ENCODE measurements around the gene MS4A8. TPM values are rescaled to one million over a fixed set of nuclear protein-coding genes. Genes with fewer than 3 reads are reported as not detected.

The MS4A8 gene
- total RNA-seq, 1 donor from 2014 or later = not detected

DNA sequence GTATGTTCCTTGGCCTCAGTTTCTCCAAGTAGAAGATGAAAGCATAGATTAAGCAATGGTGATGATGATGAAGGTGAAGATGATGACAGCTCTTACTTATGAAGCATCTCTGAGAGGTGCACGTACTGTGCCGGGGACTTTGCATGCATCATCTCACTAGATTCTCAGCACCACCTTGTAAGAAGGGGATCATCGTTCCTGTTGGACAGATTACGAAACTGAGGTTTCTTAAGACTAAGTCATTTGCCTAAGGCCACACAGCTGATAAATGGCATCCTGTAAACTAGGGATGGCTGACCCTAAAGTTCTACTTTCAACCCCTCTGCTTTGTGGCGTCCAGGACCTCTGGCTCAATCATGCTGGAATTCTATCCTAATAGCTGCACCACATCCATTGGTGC lies 65.9 kb downstream of the MS4A8 start:
- H3K4me3 ChIP-seq = no peak overlapping the region
- no peaks in the 10 kb centered on the region for H3K9me3 ChIP-seq
- H3K36me3 ChIP-seq = no peaks in the 10 kb centered on the region
- intact Hi-C loops (cut with DNase I) = no loop called here
- DNase-seq (ENCODE audit: extremely low spot score in 2 of 2) = no peak
- TF ChIP-seq CTCF (IDR thresholded peaks at IDR 0.05) (no peak), POLR2A (IDR thresholded peaks at IDR 0.05) (no peak), POLR2AphosphoS5 (IDR thresholded peaks at IDR 0.05; ENCODE audit: insufficient read depth in 1 of 2, low read depth in 1 of 2) (no peak)
- H3K27ac ChIP-seq = no peak overlapping the region
- H3K4me1 ChIP-seq = no peaks in the 10 kb centered on the region
- no peaks in the 10 kb centered on the region for H3K27me3 ChIP-seq

Other genes starting within 250 kb of the MS4A8 start
- not detected for gene MS4A1, start 243.8 kb upstream of the MS4A8 start, total RNA-seq
- gene MS4A12, start 206.8 kb upstream of the MS4A8 start, total RNA-seq = not detected
- gene MS4A13, start 184.2 kb upstream of the MS4A8 start, total RNA-seq = not detected
- not detected for gene MS4A18, start 25.1 kb downstream of the MS4A8 start, total RNA-seq
- gene MS4A15, start 57.3 kb downstream of the MS4A8 start, total RNA-seq = not detected
- not detected for gene MS4A10, start 85.7 kb downstream of the MS4A8 start, total RNA-seq
- 26.3 TPM for gene CCDC86, start 142.5 kb downstream of the MS4A8 start, total RNA-seq
- 0.25 TPM for gene PTGDR2, start 156.3 kb downstream of the MS4A8 start, total RNA-seq
- gene ZP1, start 167.9 kb downstream of the MS4A8 start, total RNA-seq = not detected
- gene PRPF19, start 207.0 kb downstream of the MS4A8 start, total RNA-seq = 54.0 TPM
- 127 TPM for gene TMEM109, start 214.5 kb downstream of the MS4A8 start, total RNA-seq
- gene TMEM132A, start 224.8 kb downstream of the MS4A8 start, total RNA-seq = 6.1 TPM